Activated naive CD8-positive, alpha-beta T cell treated with anti-CD3 and anti-CD28 coated beads, Interleukin-2, amount 50 U/mL, for 16 hours (primary cell): Measurements from ENCODE around the gene FAM184B.

ENCODE experiments used
- DNase-seq: peaks from one replicate; pipeline ENCODE4 v3.0.0-alpha.2; 2020; ENCODE audit warnings: low read depth, low spot score

FAM184B gene

GRCh38 chr4:17781300-17782287, at the start of gene FAM184B:
Gene FAM184B (minus strand): TSS chr4:17781621. CDS start chr4:17781299, 322 bp downstream.
- no peak for DNase-seq

GRCh38 chr4:17823871-17824669, 42.6 kb upstream of the FAM184B start:
- no peak for DNase-seq

GRCh38 chr4:17817027-17817426, 35.6 kb upstream of the FAM184B start:
- DNase-seq = no peak

GRCh38 chr4:17816142-17816541, 34.7 kb upstream of the FAM184B start:
- DNase-seq = no peak

GRCh38 chr4:17814140-17814539, 32.7 kb upstream of the FAM184B start:
- DNase-seq = no peak

- DNase-seq = no peak
Measured at GRCh38 chr4:17812801-17813200, 31.4 kb upstream of the FAM184B start.

- DNase-seq = no peak
Measured at GRCh38 chr4:17812125-17812524, 30.7 kb upstream of the FAM184B start.

GRCh38 chr4:17811078-17811603, 29.7 kb upstream of the FAM184B start:
- DNase-seq = no peak

GRCh38 chr4:17810260-17811077, 29.0 kb upstream of the FAM184B start, which contains the start of the genes DCAF16 and NCAPG:
Gene DCAF16 (minus strand): TSS chr4:17810757. CDS start chr4:17804141, 6,616 bp downstream.
Gene NCAPG (plus strand): TSS chr4:17810979. CDS start chr4:17811078, 99 bp downstream.
- DNase-seq = peak; percentile 96

GRCh38 chr4:17809667-17810066, 28.2 kb upstream of the FAM184B start:
- DNase-seq = no peak

- no peak for DNase-seq
Measured at GRCh38 chr4:17807446-17807845, 26.0 kb upstream of the FAM184B start.

GRCh38 chr4:17805580-17806155, 24.2 kb upstream of the FAM184B start:
- no peak for DNase-seq

- no peak for DNase-seq
Measured at GRCh38 chr4:17797808-17798207, 16.4 kb upstream of the FAM184B start.

- no peak for DNase-seq
Measured at GRCh38 chr4:17794730-17795129, 13.3 kb upstream of the FAM184B start.

- no peak for DNase-seq
Measured at GRCh38 chr4:17788956-17789355, 7.5 kb upstream of the FAM184B start.

- DNase-seq = no peak
Measured at GRCh38 chr4:17787315-17787714, 5.9 kb upstream of the FAM184B start.

- DNase-seq = no peak
Measured at GRCh38 chr4:17786567-17786966, 5.1 kb upstream of the FAM184B start.

- no peak for DNase-seq
Measured at GRCh38 chr4:17785858-17786257, 4.4 kb upstream of the FAM184B start.

- DNase-seq = no peak
Measured at GRCh38 chr4:17780501-17781299, 721 bp downstream of the FAM184B start.

GRCh38 chr4:17778431-17778830, 3.0 kb downstream of the FAM184B start:
- DNase-seq = no peak
